ENCODE data around the gene CACNA1A.

CACNA1A gene

GRCh38 chr19:13275016-13275722 is 231.1 kb downstream of the CACNA1A start:
- TF ChIP-seq CTCF (IDR thresholded peaks at IDR 0.05; ENCODE audit: unreplicated experiment in 3 of 3) = no peak
- H3K4me1 Mint-ChIP-seq = no peaks in the 10 kb centered on the region
- no peak overlapping the region for H3K27ac Mint-ChIP-seq
- H3K36me3 Mint-ChIP-seq (ENCODE audit: low read depth) = no peaks in the 10 kb centered on the region
- H3K9me3 Mint-ChIP-seq = peaks cover 2% of the 10 kb centered on the region
- H3K27me3 Mint-ChIP-seq (ENCODE audit: low read depth) = peaks cover 16% of the 10 kb centered on the region
- H3K4me3 Mint-ChIP-seq = no peak overlapping the region

GRCh38 chr19:13270514-13271105 is 235.7 kb downstream of the CACNA1A start:
- H3K27me3 Mint-ChIP-seq (ENCODE audit: low read depth) = peaks cover 8% of the 10 kb centered on the region
- no peaks in the 10 kb centered on the region for H3K4me1 Mint-ChIP-seq
- peaks cover 3% of the 10 kb centered on the region for H3K36me3 Mint-ChIP-seq (ENCODE audit: low read depth)
- TF ChIP-seq CTCF (IDR thresholded peaks at IDR 0.05; ENCODE audit: unreplicated experiment in 3 of 3) = no peak
- no peak overlapping the region for H3K4me3 Mint-ChIP-seq
- H3K9me3 Mint-ChIP-seq = peaks cover 5% of the 10 kb centered on the region
- no peak overlapping the region for H3K27ac Mint-ChIP-seq

GRCh38 chr19:13269348-13269747 is 236.9 kb downstream of the CACNA1A start:
- no peak overlapping the region for H3K4me3 Mint-ChIP-seq
- H3K36me3 Mint-ChIP-seq (ENCODE audit: low read depth) = peaks cover 3% of the 10 kb centered on the region
- no peaks in the 10 kb centered on the region for H3K4me1 Mint-ChIP-seq
- peaks cover 20% of the 10 kb centered on the region for H3K27me3 Mint-ChIP-seq (ENCODE audit: low read depth)
- H3K27ac Mint-ChIP-seq = no peak overlapping the region
- TF ChIP-seq CTCF (IDR thresholded peaks at IDR 0.05; ENCODE audit: unreplicated experiment in 3 of 3) = no peak
- H3K9me3 Mint-ChIP-seq = peaks cover 5% of the 10 kb centered on the region

- no peak for TF ChIP-seq CTCF (IDR thresholded peaks at IDR 0.05; ENCODE audit: unreplicated experiment in 3 of 3)
- no peak overlapping the region for H3K4me3 Mint-ChIP-seq
- H3K4me1 Mint-ChIP-seq = no peaks in the 10 kb centered on the region
- H3K36me3 Mint-ChIP-seq (ENCODE audit: low read depth) = peaks cover 3% of the 10 kb centered on the region
- no peak overlapping the region for H3K27ac Mint-ChIP-seq
- peaks cover 2% of the 10 kb centered on the region for H3K9me3 Mint-ChIP-seq
- H3K27me3 Mint-ChIP-seq (ENCODE audit: low read depth) = peaks cover 25% of the 10 kb centered on the region
Measured at GRCh38 chr19:13267889-13268288, 238.4 kb downstream of the CACNA1A start.

GRCh38 chr19:13267131-13267530 is 239.1 kb downstream of the CACNA1A start:
- H3K9me3 Mint-ChIP-seq = peaks cover 2% of the 10 kb centered on the region
- TF ChIP-seq CTCF (IDR thresholded peaks at IDR 0.05; ENCODE audit: unreplicated experiment in 3 of 3) = no peak

GRCh38 chr19:13262450-13262849 is 243.8 kb downstream of the CACNA1A start:
- Mint-ChIP-seq H3K4me3 (no peak overlapping the region), H3K36me3 (ENCODE audit: low read depth) (no peaks in the 10 kb centered on the region), H3K9me3 (no peaks in the 10 kb centered on the region), H3K4me1 (no peaks in the 10 kb centered on the region), H3K27ac (no peak overlapping the region), H3K27me3 (ENCODE audit: low read depth) (peaks cover 38% of the 10 kb centered on the region)
- peak; percentile 53 to 64 (median 63) for TF ChIP-seq CTCF (IDR thresholded peaks at IDR 0.05; ENCODE audit: unreplicated experiment in 3 of 3)

More at GRCh38 chr19:13267131-13267530, 239.1 kb downstream of the CACNA1A start:
- Mint-ChIP-seq H3K4me1 (no peaks in the 10 kb centered on the region), H3K36me3 (ENCODE audit: low read depth) (peaks cover 3% of the 10 kb centered on the region), H3K27me3 (ENCODE audit: low read depth) (peaks cover 29% of the 10 kb centered on the region), H3K27ac (no peak overlapping the region), H3K4me3 (no peak overlapping the region)
